IMR-90 (cell line): ENCODE measurements around the gene FBLN1. TPM values are rescaled to one million over a fixed set of nuclear protein-coding genes. Genes with fewer than 3 reads are reported as not detected.

ENCODE experiments used
- ATAC-seq: fragments of 200-7000 bp; cut with Tn5 transposase; 2 replicates; pipeline ENCODE4 v1.9.1; 2020; ENCODE audit warnings: low read depth, mild to moderate bottlenecking, moderate library complexity
- BruUV-seq: library from RNA; stranded (reverse); fragments of 400-500 nt; replicated peaks from 2 replicates; lab custom pipeline; 2021; lab: Mats Ljungman, UMichigan
- CTCF ChIA-PET: fragments of 300-600 bp; formaldehyde crosslinking; extraction: SDS; loops from one replicate; lab custom pipeline; 2021; ENCODE audit warnings: antibody characterized with exemption; lab: Yijun Ruan, JAX
- POLR2A ChIA-PET: fragments of 300-600 bp; sonication (Branson Sonifier 250); formaldehyde crosslinking; loops from one replicate; lab custom pipeline; 2022; ENCODE audit warnings: antibody characterized with exemption; ENCODE audit not compliant: unreplicated experiment; lab: Charles Lee
- DNase-seq: peaks from one replicate; pipeline ENCODE4 v3.0.0; 2013
- H2AFZ ChIP-seq: replicated peaks from 2 replicates; pipeline ENCODE3; 2013; ENCODE audit warnings: low read length, mild to moderate bottlenecking; ENCODE audit not compliant: poor library complexity
- H2AK5ac ChIP-seq: 2 replicates; pipeline ENCODE4 v1.6.1; 2013; ENCODE audit warnings: low read depth, low read length, inconsistent platforms
- H2AK9ac ChIP-seq: replicated peaks from 2 replicates; pipeline ENCODE3; 2013; ENCODE audit warnings: mild to moderate bottlenecking, low read depth, low read length, moderate library complexity; ENCODE audit not compliant: poor library complexity
- H2BK120ac ChIP-seq: 2 replicates; pipeline ENCODE4 v1.6.1; 2013; ENCODE audit warnings: low read depth, low read length, inconsistent platforms
- H2BK15ac ChIP-seq: 3 replicates; pipeline ENCODE4 v1.6.1; 2013; ENCODE audit warnings: low read depth, low read length, inconsistent platforms
- H2BK20ac ChIP-seq: 2 replicates; pipeline ENCODE4 v1.6.1; 2013; ENCODE audit warnings: low read depth, mild to moderate bottlenecking, inconsistent platforms, low read length, moderate library complexity
- H2BK5ac ChIP-seq: 2 replicates; pipeline ENCODE4 v1.6.1; 2013; ENCODE audit warnings: mild to moderate bottlenecking, low read depth, low read length, inconsistent platforms; ENCODE audit not compliant: poor library complexity, severe bottlenecking
- H3K14ac ChIP-seq: replicated peaks from 2 replicates; pipeline ENCODE4 v1.6.1; 2013; ENCODE audit warnings: low read depth, low read length, inconsistent platforms
- H3K18ac ChIP-seq: 2 replicates; pipeline ENCODE4 v1.6.1; 2013; ENCODE audit warnings: low read depth, low read length, control low read depth
- H3K23ac ChIP-seq: 2 replicates; pipeline ENCODE4 v1.6.1; 2013; ENCODE audit warnings: low read depth, low read length, inconsistent platforms
- H3K27ac ChIP-seq: 2 replicates; pipeline ENCODE4 v1.5.1; 2013; ENCODE audit warnings: mild to moderate bottlenecking, control low read depth, low read length; ENCODE audit not compliant: insufficient read depth
- H3K27me3 ChIP-seq: 2 replicates; pipeline ENCODE4 v1.6.1; 2013; ENCODE audit warnings: low read length; ENCODE audit not compliant: control insufficient read depth, insufficient read depth
- H3K36me3 ChIP-seq: 2 replicates; pipeline ENCODE4 v1.6.1; 2013; ENCODE audit warnings: low read length, mixed read lengths; ENCODE audit not compliant: control insufficient read depth, insufficient read depth
- H3K4ac ChIP-seq: 2 replicates; pipeline ENCODE4 v1.6.1; 2013; ENCODE audit warnings: low read depth, low read length, inconsistent platforms
- H3K4me1 ChIP-seq: 2 replicates; pipeline ENCODE4 v1.6.1; 2013; ENCODE audit warnings: low read length, mixed read lengths; ENCODE audit not compliant: control insufficient read depth, insufficient read depth
- H3K4me2 ChIP-seq: 2 replicates; pipeline ENCODE4 v1.6.1; 2013; ENCODE audit warnings: low read depth, mild to moderate bottlenecking, control low read depth, low read length, moderate library complexity
- H3K4me3 ChIP-seq: 2 replicates; pipeline ENCODE4 v1.5.1; 2013; ENCODE audit warnings: low read depth, mild to moderate bottlenecking, control low read depth, low read length, moderate library complexity; ENCODE audit not compliant: insufficient read depth
- H3K56ac ChIP-seq: 2 replicates; pipeline ENCODE4 v1.6.1; 2013; ENCODE audit warnings: low read length, inconsistent platforms; ENCODE audit not compliant: insufficient read depth; ENCODE audit errors: extremely low read depth
- H3K79me1 ChIP-seq, 2 experiments: 2 replicates each; pipeline ENCODE4 v1.6.1; 2013; ENCODE audit warnings: low read length in 2 of 2, inconsistent platforms in 1 of 2, low read depth in 1 of 2
- H3K9ac ChIP-seq: 2 replicates; pipeline ENCODE4 v1.6.1; 2013; ENCODE audit warnings: low read depth, low read length, control low read depth
- H3K9me1 ChIP-seq: 2 replicates; pipeline ENCODE4 v1.6.1; 2013; ENCODE audit warnings: low read length, inconsistent platforms; ENCODE audit not compliant: insufficient read depth
- H3K9me3 ChIP-seq: 2 replicates; pipeline ENCODE4 v1.6.1; 2013; ENCODE audit warnings: low read length; ENCODE audit not compliant: control insufficient read depth, insufficient read depth
- H4K20me1 ChIP-seq: 2 replicates; pipeline ENCODE4 v1.6.1; 2013; ENCODE audit warnings: low read length, inconsistent platforms; ENCODE audit not compliant: insufficient read depth
- H4K5ac ChIP-seq: 2 replicates; pipeline ENCODE4 v1.6.1; 2013; ENCODE audit warnings: mild to moderate bottlenecking, low read depth, low read length, control low read depth
- H4K8ac ChIP-seq, 2 experiments: 2 replicates each; pipeline ENCODE4 v1.6.1; 2013; ENCODE audit warnings: low read depth in 2 of 2, low read length in 2 of 2, control low read depth in 1 of 2, inconsistent platforms in 1 of 2
- H4K91ac ChIP-seq: 2 replicates; pipeline ENCODE4 v1.6.1; 2013; ENCODE audit warnings: low read depth, low read length, inconsistent platforms; ENCODE audit not compliant: insufficient read depth
- MAFK ChIP-seq: IDR thresholded peaks from 2 replicates; pipeline ENCODE4 v1.6.1; 2012; ENCODE audit warnings: low read depth, low read length, improper control_type of control experiment
- MXI1 ChIP-seq: IDR thresholded peaks from 2 replicates; pipeline ENCODE4 v1.6.1; 2012; ENCODE audit warnings: low read depth, mild to moderate bottlenecking, low read length, moderate library complexity, borderline replicate concordance
- NFE2L2 ChIP-seq: fragments of 150-350 bp; IDR thresholded peaks from 2 replicates; pipeline ENCODE4 v1.6.1; 2016; ENCODE audit warnings: low read depth, mild to moderate bottlenecking, low read length
- POLR2A ChIP-seq: IDR thresholded peaks from 2 replicates; pipeline ENCODE4 v1.6.1; 2012; ENCODE audit warnings: mild to moderate bottlenecking, low read depth, low read length
- RAD21 ChIP-seq: IDR thresholded peaks from 2 replicates; pipeline ENCODE4 v1.6.1; 2012; ENCODE audit warnings: low read length, improper control_type of control experiment
- RCOR1 ChIP-seq: IDR thresholded peaks from 2 replicates; pipeline ENCODE4 v1.6.1; 2012; ENCODE audit warnings: mild to moderate bottlenecking, low read length, improper control_type of control experiment; ENCODE audit not compliant: insufficient replicate concordance
- USF2 ChIP-seq: fragments of 150-350 bp; IDR thresholded peaks from 2 replicates; pipeline ENCODE4 v1.6.1; 2017; ENCODE audit warnings: mild to moderate bottlenecking, antibody characterized with exemption, low read length, low read depth
- WGBS, 2 experiments: methylation state at CpG; one replicate each; pipeline versions ENCODE4 v1.1.5 to v1.1.7; 2013; ENCODE audit warnings: missing lambda C conversion rate in 2 of 2; ENCODE audit not compliant: insufficient read length in 1 of 2; ENCODE audit errors: extremely low coverage in 2 of 2; 5-methylcytosine and 5-hydroxymethylcytosine counted together
- dilution Hi-C: fragments of 300-500 bp; cut with HindIII; formaldehyde crosslinking; loops from one replicate; pipeline ENCODE4 v1.14.3; 2018; ENCODE audit warnings: low sequenced_read_pairs; ENCODE audit not compliant: unreplicated experiment
- in situ Hi-C: fragments of 300-500 bp; cut with MboI; formaldehyde crosslinking; loops from 3 replicates; pipeline ENCODE4 v1.14.3; 2019; ENCODE audit warnings: low sequenced_read_pairs, inconsistent platforms, mixed read lengths
- intact Hi-C: fragments of 100-400 bp; cut with micrococcal nuclease; formaldehyde crosslinking; loops from 2 replicates; pipeline ENCODE4 v1.10.0; 2022
- polyA plus RNA-seq, 3 experiments: library from polyadenylated mRNA; depleted of rRNA; stranded (reverse); fragments of >200 nt; gene quantifications; 2 replicates each; pipeline ENCODE4 v1.2.3, GENCODE V29; 2012; ENCODE audit warnings: low replicate concordance in 1 of 3
- total RNA-seq: library from RNA; depleted of rRNA; stranded (reverse); fragments of >200 nt; gene quantifications from 2 replicates; pipeline ENCODE4 v1.2.3, GENCODE V29; 2012
- TF ChIP-seq, protein P1 (sequence below): conservative IDR thresholded peaks from 2 replicates; pipeline ENCODE4 v1.5.1; 2012; ENCODE audit warnings: mild to moderate bottlenecking, low read depth, low read length, improper control_type of control experiment

The FBLN1 gene
- total and polyA plus RNA-seq, 2 of the 4 experiments (the other 2 are of a cell fraction) = 11.3 to 87.9 TPM

GRCh38 chr22:45582236-45582954 is 79.7 kb downstream of the FBLN1 start:
- BruUV-seq = no TSS peak
- Histone ChIP-seq H3K9me1 (peaks cover 5% of the 10 kb centered on the region; the same call in 1 of the 2 replicates), H3K36me3 (peaks cover 68% of the 10 kb centered on the region; the same call in 1 of the 2 replicates), H3K27ac (no peak overlapping the region), H3K18ac (no peak overlapping the region), H3K9me3 (no peaks in the 10 kb centered on the region), H4K5ac (no peak overlapping the region), H2BK120ac (no peak overlapping the region), H2BK20ac (no peak overlapping the region), H3K27me3 (no peaks in the 10 kb centered on the region), H3K4me3 (no peak overlapping the region), H2AK5ac (no peak overlapping the region), H3K4me1 (peaks cover 13% of the 10 kb centered on the region), H2AK9ac (no peak overlapping the region), H3K14ac (no peak overlapping the region), H3K9ac (no peak overlapping the region), H3K79me1 (no peaks in the 10 kb centered on the region), H4K91ac (no peak overlapping the region), H2AFZ (no peak overlapping the region), H3K4ac (no peak overlapping the region), H3K56ac (no peak overlapping the region), H4K8ac (no peak overlapping the region), H2BK15ac (no peak overlapping the region), H4K20me1 (peaks cover 1% of the 10 kb centered on the region; the same call in 1 of the 2 replicates), H3K23ac (no peak overlapping the region), H3K4me2 (no peak overlapping the region), H2BK5ac (no peak overlapping the region)
- no peak for DNase-seq
- no peak for TF ChIP-seq MXI1
- no peak for TF ChIP-seq NFE2L2
- TF ChIP-seq POLR2A = no peak
- TF ChIP-seq, protein P1, sequence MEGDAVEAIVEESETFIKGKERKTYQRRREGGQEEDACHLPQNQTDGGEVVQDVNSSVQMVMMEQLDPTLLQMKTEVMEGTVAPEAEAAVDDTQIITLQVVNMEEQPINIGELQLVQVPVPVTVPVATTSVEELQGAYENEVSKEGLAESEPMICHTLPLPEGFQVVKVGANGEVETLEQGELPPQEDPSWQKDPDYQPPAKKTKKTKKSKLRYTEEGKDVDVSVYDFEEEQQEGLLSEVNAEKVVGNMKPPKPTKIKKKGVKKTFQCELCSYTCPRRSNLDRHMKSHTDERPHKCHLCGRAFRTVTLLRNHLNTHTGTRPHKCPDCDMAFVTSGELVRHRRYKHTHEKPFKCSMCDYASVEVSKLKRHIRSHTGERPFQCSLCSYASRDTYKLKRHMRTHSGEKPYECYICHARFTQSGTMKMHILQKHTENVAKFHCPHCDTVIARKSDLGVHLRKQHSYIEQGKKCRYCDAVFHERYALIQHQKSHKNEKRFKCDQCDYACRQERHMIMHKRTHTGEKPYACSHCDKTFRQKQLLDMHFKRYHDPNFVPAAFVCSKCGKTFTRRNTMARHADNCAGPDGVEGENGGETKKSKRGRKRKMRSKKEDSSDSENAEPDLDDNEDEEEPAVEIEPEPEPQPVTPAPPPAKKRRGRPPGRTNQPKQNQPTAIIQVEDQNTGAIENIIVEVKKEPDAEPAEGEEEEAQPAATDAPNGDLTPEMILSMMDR = no peak
- TF ChIP-seq USF2 = no peak
- TF ChIP-seq RAD21 = no peak
- TF ChIP-seq MAFK = no peak
- TF ChIP-seq RCOR1 = no peak
- in situ Hi-C loops (no loop called here), intact Hi-C loops (loop anchor here (10.0 kb wide), 1 partner anchor 262 kb away; no protein-coding TSS in a partner anchor), dilution Hi-C loops (no loop called here)
- 83% methylated on average over 8 of the region's 15 CpGs; no CpG with 5 or more reads in 1 of the 2 experiments for WGBS, 2 experiments
- ChIA-PET POLR2A (no interaction called here), CTCF (no interaction called here)
- ATAC-seq = no peak
